ENCODE data around the gene MXRA7.

- TF ChIP-seq CTCF (IDR thresholded peaks at IDR 0.05; ENCODE audit: borderline replicate concordance, extremely low read depth, low read length, poor library complexity, severe bottlenecking) (no peak), EZH2 (IDR thresholded peaks at IDR 0.05; ENCODE audit: borderline replicate concordance, low read depth, low read length, severe bottlenecking) (no peak)
These were observed 15.5 kb upstream of the MXRA7 start, which contains the start of gene JMJD6 for GRCh38 chr17:76726231-76726775.
